ENCODE measurements around the gene KCNG2. TPM values are rescaled to one million over a fixed set of nuclear protein-coding genes. Genes with fewer than 3 reads are reported as not detected.

Gene KCNG2
- total RNA-seq, 1 donor from 2014 or later = not detected

DNA sequence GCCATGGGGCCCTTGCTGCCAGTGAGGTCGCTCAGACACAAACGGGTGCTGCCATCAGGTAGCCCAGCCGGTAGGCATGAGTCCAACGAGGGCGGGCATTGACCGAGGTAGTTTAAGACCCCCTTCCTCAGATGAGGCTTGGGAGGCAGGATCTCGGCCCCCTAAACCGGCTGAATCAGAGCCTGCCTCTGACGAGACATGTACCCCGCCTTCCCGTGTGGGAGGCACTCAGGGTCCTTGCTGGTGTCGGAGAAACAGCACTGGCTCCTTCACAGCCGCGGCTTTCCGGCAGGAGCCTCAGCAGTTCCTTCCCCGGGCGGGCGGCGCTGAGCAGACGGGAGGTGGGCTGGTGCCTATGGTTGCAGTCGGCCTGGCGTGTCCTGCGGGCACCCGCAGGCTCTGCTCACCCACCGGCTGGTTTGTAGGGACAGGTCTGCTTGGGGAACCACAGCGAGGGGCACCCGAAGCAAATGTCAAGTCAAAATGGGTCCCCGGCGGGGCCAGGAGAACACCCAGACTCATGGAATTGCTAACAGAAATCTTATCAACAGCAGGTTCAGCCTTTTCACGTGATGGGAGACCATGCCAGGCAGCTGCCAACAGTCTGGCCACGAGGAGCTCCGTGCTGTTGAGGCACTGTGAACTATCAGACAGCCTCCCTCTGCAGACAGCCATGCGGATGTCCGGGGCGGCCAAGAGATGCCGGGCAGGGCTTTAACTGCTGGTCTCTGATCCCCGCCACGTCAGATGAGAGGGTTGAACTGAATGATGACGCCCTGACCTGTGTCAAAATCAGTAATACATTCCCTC, 2.8 kb downstream of the KCNG2 start:
- Histone ChIP-seq H3K4me1 (peaks cover 9% of the 10 kb centered on the region), H3F3A (ENCODE audit: low read depth) (peaks cover 6% of the 10 kb centered on the region), H3K27ac (no peak overlapping the region), H3K4me2 (no peak overlapping the region), H4K20me1 (ENCODE audit: low read depth) (peaks cover 25% of the 10 kb centered on the region), H3K36me3 (no peaks in the 10 kb centered on the region), H3K79me2 (ENCODE audit: low read depth) (no peaks in the 10 kb centered on the region), H3K9ac (no peak overlapping the region), H3K4me3 (no peak overlapping the region), H2AFZ (replicated peaks) (no peak overlapping the region), H3K9me3 (ENCODE audit: low read depth) (no peaks in the 10 kb centered on the region), H3K27me3 (peaks cover 62% of the 10 kb centered on the region)
- peaks cover 10% of the 10 kb centered on the region for H3K4me1 Mint-ChIP-seq
- no peaks in the 10 kb centered on the region for H3K9me3 Mint-ChIP-seq
- TF ChIP-seq CTCF (IDR thresholded peaks at IDR 0.05) (no peak), EZH2 (IDR thresholded peaks at IDR 0.05) (no peak), EZH2phosphoT487 (IDR thresholded peaks at IDR 0.05) (no peak)
- DNase-seq (ENCODE audit: low spot score) = no peak
- no peak overlapping the region for H3K27ac Mint-ChIP-seq
- no peak overlapping the region for H3K4me3 Mint-ChIP-seq
- H3K36me3 Mint-ChIP-seq = no peaks in the 10 kb centered on the region
- peaks cover 34% of the 10 kb centered on the region for H3K27me3 Mint-ChIP-seq (ENCODE audit: insufficient read depth, low read depth)

GRCh38 chr18:79801217-79801616, 3.5 kb downstream of the KCNG2 start:
- TF ChIP-seq EZH2 (IDR thresholded peaks at IDR 0.05) = no peak
- TF ChIP-seq CTCF (IDR thresholded peaks at IDR 0.05) = no peak
- no peak for TF ChIP-seq EZH2phosphoT487 (IDR thresholded peaks at IDR 0.05)
- Histone ChIP-seq H4K20me1 (ENCODE audit: low read depth) (peaks cover 25% of the 10 kb centered on the region), H3K79me2 (ENCODE audit: low read depth) (no peaks in the 10 kb centered on the region), H3K9ac (no peak overlapping the region), H3K27ac (no peak overlapping the region), H2AFZ (replicated peaks) (no peak overlapping the region), H3K4me1 (peaks cover 9% of the 10 kb centered on the region), H3K9me3 (ENCODE audit: low read depth) (no peaks in the 10 kb centered on the region), H3K27me3 (peaks cover 56% of the 10 kb centered on the region), H3K4me2 (no peak overlapping the region), H3F3A (ENCODE audit: low read depth) (peaks cover 6% of the 10 kb centered on the region), H3K4me3 (no peak overlapping the region), H3K36me3 (no peaks in the 10 kb centered on the region)
- Mint-ChIP-seq H3K4me3 (no peak overlapping the region), H3K4me1 (peaks cover 10% of the 10 kb centered on the region), H3K27ac (no peak overlapping the region), H3K36me3 (no peaks in the 10 kb centered on the region), H3K27me3 (ENCODE audit: insufficient read depth, low read depth) (peaks cover 34% of the 10 kb centered on the region), H3K9me3 (no peaks in the 10 kb centered on the region)
- no peak for DNase-seq (ENCODE audit: low spot score)

DNA sequence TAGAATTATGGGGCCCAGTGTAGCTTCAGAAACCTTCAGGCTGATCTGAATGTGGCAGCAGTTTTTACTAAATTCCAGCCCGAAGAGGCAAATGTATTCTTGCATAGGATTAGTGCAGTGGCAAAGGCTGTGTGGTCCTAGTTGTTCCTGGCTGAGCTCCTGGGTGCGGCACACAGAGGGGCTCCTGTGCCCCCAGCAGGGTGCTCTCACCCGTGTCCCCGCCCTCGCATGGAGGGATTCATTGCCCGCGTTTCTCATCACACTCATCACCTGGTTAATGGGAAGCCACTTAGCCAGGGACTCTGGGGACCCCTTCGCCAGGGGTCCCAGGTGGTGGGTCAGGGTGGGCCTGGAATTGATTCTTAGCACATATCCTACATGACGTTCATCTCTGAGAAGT, 3.9 kb downstream of the KCNG2 start:
- Histone ChIP-seq H3K36me3 (no peaks in the 10 kb centered on the region), H3K9ac (no peak overlapping the region), H3K9me3 (ENCODE audit: low read depth) (no peaks in the 10 kb centered on the region), H4K20me1 (ENCODE audit: low read depth) (peaks cover 24% of the 10 kb centered on the region), H3K27me3 (peaks cover 51% of the 10 kb centered on the region), H3F3A (ENCODE audit: low read depth) (peaks cover 6% of the 10 kb centered on the region), H3K4me1 (peaks cover 9% of the 10 kb centered on the region), H3K27ac (no peak overlapping the region), H2AFZ (replicated peaks) (no peak overlapping the region), H3K4me2 (no peak overlapping the region), H3K4me3 (no peak overlapping the region), H3K79me2 (ENCODE audit: low read depth) (no peaks in the 10 kb centered on the region)
- Mint-ChIP-seq H3K4me3 (no peak overlapping the region), H3K4me1 (peaks cover 7% of the 10 kb centered on the region), H3K9me3 (no peaks in the 10 kb centered on the region), H3K27ac (no peak overlapping the region), H3K36me3 (no peaks in the 10 kb centered on the region), H3K27me3 (ENCODE audit: insufficient read depth, low read depth) (peaks cover 30% of the 10 kb centered on the region)
- TF ChIP-seq CTCF (IDR thresholded peaks at IDR 0.05) = no peak
- no peak for DNase-seq (ENCODE audit: low spot score)

All from neural progenitor cell (in vitro differentiated cells).